GM12872 (cell line): Measurements from ENCODE around the gene SMAD3.

Experiments used
- TF ChIP-seq, protein P1 (sequence below): IDR thresholded peaks from 3 replicates; pipeline ENCODE4 v1.5.1; 2011; ENCODE audit warnings: low read depth, mild to moderate bottlenecking, low read length, moderate library complexity; ENCODE audit not compliant: insufficient read depth

Gene SMAD3

DNA sequence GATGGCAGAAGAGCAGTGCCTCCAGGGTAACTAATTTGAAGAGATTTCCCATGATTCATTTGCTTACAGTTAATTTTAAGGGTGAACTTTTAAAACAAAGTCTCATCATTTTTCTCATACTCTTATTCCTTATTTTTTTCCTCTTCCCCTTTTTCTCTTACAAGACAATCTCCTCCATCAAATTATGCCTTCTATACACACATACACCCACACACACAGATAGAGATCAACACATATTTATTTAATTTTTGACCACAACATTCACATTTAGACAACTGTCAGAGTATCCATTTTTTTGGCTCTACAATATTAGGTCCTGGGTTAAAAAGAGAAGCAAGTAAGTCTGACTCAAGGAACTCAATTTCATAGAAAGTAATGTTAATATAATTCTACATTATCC is 151.5 kb downstream of the SMAD3 start:
- TF ChIP-seq, protein P1, sequence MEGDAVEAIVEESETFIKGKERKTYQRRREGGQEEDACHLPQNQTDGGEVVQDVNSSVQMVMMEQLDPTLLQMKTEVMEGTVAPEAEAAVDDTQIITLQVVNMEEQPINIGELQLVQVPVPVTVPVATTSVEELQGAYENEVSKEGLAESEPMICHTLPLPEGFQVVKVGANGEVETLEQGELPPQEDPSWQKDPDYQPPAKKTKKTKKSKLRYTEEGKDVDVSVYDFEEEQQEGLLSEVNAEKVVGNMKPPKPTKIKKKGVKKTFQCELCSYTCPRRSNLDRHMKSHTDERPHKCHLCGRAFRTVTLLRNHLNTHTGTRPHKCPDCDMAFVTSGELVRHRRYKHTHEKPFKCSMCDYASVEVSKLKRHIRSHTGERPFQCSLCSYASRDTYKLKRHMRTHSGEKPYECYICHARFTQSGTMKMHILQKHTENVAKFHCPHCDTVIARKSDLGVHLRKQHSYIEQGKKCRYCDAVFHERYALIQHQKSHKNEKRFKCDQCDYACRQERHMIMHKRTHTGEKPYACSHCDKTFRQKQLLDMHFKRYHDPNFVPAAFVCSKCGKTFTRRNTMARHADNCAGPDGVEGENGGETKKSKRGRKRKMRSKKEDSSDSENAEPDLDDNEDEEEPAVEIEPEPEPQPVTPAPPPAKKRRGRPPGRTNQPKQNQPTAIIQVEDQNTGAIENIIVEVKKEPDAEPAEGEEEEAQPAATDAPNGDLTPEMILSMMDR, result no peak

DNA sequence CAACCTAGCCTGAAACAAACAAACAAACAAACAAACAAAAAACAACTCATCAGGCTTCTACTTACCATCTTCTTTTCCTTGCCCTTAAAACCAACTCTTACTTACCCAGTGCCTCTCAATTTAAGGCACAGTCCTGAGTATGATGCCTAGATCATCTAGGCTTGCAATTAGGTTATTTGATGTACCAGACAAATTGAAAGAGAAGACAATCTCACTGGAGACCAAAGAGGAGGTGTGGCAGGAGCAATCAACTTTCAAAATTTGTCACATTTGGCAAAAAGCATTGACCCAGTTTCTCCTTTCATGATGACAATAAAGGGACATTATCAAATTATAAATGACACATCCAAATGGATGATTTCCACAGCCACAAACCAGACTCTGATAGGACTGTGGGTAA is 153.0 kb downstream of the SMAD3 start:
- TF ChIP-seq, protein P1, result no peak

DNA sequence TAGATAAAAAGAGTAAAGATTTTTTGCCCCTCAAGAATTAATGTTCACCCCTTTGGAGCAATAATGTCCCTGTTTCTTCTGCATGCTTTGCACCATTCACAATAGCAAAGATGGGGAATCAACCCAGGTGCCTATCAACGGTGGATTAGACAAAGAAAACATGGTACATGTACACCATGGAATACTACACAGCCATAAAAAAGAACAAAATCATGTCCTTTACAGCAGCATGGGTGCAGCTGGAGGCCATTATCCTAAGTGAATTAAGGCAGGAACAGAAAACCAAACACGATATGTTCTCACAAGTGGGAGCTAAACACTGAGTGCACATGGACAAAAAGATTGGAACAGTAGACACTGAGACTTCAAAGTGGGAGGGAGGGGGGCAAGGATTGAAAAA is 153.9 kb downstream of the SMAD3 start:
- TF ChIP-seq, protein P1, result no peak

DNA sequence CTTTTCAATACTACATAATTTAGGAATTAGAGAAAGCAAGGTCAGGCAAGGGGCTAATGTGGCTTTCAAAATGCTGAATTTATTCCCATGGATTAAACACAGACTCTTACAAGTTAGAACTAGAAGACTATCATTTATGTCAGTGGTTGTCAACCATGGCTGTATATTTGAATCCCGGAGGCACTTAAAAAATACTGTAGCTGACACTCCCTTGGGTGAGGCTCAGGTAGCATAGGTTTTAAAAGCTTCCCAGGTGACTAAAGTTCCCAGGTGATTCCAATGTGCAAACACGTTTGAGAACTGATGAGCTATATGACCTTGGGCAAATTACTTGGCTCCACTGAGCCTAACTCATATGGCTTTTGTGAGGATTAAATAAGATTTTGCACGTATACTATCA is 159.5 kb downstream of the SMAD3 start:
- TF ChIP-seq, protein P1, result no peak

DNA sequence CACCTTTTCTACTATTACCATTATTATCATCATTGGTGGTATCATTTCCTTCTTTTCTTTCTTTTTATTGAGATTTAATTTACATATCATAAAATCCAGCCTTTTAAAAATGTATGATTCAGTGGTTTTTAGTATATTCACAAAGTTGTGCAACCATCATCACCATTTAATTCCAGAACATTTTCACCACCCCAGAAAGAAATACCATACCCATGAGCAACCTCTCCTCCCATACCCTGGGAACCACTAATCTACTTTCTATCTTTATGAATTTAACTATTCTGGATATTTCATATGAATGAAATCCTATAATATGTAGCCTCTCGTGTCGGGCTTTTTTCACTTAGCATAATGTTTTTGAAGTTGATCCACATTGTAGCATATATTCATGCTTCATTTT is 159.9 kb downstream of the SMAD3 start:
- TF ChIP-seq, protein P1, result no peak

DNA sequence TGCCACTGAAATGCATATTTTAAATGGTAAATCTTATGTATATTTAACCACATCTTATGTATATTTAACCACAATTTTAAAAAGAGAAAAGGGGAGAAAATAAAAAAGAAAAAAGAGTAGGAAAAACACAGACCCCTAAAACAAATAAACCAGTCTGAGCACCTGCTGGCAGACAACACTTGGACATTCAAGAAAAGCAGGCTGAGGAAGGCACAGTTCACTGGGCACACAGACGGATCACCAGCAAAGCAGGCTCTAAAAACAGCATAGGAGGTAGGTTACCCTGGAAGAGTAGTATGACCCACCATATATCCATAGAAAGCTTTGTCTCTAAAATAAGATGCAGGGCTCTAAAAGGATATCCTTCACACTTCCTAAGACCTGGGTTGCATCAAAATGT is 162.0 kb downstream of the SMAD3 start:
- TF ChIP-seq, protein P1, result no peak

DNA sequence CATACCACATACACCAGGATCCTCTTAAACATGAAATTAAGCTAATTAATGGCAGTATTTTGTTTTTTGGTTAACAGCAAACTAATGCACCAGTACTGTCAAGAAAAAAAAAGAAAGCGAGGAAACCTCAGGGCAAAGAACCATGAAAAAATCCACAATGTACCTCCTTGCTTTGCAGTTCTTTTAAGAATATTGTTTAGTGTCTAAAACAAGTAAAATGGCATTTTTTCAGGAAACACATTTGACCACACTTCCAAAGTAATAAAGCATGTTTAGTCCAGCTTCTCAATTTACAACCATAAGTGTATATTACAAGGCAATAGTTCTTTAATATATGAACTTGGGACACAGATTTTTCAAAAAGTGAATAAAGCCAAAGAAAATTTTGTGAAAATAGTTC is 162.4 kb downstream of the SMAD3 start:
- TF ChIP-seq, protein P1, result no peak

DNA sequence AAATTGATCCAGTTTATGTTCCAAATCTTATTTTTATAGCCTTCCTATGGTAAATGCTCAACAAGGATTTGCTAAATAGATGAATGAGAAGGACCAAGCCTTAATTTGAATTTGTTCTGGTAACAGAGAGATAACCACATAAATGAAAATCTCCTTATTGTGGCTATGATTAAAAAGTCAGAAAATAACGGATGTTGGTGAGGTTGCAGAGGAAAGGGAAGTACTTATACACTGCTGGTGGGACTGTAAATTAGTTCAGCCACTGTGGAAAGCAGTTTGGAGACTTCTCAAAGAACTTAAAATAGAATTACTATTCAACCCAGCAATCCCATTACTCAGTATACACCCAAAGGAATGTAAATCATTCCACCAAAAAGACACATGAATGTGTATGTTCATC is 162.9 kb downstream of the SMAD3 start:
- TF ChIP-seq, protein P1, result no peak
